ELF-1 (cell line): ENCODE results near the gene PDE4B.

Source experiments
- DNase-seq: peaks from one replicate; pipeline ENCODE4 v3.0.0-alpha.2; 2016; ENCODE audit warnings: low read depth, low spot score

The PDE4B gene

DNA sequence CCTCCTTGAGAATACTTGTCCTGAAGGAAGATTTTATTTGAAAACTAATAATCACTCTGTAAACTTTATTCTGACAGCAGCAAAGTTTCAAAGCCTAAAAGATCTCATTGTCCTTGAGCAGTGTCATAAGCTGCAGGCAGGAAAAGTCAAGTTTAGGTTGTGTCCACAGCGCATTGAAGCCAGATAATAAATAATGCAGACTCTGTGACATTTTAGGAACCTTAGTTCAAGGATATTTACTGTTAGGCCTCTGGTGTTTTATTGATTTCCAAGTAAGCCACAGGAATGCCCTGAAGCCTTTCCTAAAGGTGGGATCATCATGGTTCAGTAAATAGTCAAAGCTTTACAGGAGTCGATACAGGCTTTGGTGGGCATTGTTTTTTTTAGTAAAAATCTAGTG, 384.8 kb downstream of the PDE4B start:
- no peak for DNase-seq

DNA sequence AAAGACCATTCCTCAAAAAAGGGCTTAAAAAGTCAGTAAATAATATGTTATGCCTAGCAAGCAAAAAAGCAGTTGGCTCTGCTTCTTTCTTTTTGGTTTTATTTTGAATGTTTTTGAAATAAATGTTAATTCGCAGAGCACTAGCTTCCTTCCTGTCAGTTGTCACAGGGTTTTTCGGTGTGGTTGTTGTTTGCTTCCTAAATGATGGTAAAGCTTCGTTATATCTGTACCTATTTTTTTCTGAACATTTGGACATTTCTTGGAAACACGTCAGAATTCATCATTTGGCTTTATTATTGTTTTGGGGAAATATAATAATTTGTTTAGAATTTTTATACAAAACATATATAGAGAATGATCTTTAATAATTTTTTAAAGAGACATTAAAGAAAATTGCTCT, 389.3 kb downstream of the PDE4B start:
- DNase-seq = no peak

DNA sequence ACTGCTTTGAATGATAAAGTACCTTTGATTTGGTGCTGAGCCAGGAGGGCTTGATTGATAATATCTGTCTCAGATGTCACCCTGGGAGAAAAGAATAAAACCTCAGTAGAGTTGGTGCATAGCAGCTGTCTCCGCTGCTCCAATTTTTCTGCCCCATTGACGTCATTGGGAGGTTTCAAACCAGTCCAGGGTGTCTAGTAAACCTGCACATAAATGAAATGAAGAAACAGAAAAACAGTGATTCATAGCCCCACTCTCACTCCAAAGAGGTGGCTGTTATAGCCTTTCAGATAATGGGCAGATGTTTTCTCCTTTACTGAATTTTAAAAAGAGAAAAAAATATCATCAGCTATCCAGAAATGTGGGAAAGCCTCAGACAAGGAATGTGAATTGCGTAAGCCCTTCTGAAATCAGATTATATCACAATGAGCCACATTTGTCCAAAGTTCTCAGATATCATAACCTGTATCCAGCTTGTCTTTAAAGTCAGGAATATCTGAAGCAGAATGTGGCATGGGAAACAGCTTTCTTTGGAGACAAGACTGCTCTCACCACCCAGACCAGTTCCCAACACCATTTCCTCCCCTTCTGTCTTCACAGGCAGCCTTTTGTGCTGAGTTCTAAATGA, 390.0 kb downstream of the PDE4B start:
- no peak for DNase-seq

DNA sequence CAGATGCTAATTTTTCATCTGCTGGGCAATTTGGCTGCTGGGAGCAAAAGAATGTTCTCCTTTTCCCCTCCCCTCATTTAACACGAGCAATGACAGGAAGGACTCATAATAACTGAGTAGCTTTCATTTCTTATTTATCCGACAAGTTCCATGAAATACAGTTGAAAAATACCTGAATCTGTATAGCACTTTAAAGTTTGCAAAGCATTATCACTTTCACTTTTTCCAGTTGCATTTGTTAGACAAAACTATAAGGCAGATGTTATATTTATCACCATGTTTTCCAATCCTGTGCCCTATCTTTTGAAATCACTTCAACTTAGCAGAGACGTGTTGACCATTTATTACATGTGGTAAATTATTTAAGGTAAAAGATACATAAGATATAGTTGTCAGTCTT, 390.7 kb downstream of the PDE4B start:
- DNase-seq = no peak

DNA sequence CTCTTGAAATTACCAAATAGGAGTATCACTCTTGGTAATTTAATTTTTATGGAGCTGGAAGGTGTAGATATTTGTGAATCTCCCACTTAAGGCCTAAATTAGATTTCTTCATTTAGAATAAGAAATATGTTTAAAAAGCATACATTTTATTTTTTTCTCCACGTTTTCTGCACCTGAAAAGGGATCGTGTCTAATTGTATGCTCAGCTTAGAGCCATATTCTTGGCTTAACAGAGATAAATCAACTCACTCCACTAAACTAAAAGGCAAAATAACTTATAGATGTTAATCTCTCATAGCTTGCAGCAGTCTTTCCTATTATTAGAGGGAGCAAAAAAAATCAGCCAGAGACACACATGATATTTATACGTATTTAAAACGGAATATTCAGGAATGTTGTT, 404.4 kb downstream of the PDE4B start:
- no peak for DNase-seq

DNA sequence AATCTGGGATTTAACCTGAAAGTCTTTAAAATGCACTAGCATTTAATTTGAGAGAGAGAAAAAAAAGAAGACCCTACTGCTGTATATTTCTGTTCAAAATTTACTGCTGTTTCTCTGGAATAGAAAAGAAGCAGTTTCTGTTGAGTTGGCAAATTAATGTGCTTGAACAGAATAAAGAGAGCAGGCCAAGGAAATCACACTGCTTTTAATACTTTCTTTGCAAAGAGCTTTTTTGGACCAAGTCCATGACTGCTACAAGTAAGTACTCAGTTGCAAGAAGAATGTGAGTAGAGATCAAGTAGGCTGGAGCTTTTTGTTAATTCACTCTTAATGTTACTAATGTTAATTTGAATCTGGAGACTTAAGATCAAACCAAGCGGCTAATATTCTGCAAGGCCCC, 405.1 kb downstream of the PDE4B start:
- DNase-seq = no peak

DNA sequence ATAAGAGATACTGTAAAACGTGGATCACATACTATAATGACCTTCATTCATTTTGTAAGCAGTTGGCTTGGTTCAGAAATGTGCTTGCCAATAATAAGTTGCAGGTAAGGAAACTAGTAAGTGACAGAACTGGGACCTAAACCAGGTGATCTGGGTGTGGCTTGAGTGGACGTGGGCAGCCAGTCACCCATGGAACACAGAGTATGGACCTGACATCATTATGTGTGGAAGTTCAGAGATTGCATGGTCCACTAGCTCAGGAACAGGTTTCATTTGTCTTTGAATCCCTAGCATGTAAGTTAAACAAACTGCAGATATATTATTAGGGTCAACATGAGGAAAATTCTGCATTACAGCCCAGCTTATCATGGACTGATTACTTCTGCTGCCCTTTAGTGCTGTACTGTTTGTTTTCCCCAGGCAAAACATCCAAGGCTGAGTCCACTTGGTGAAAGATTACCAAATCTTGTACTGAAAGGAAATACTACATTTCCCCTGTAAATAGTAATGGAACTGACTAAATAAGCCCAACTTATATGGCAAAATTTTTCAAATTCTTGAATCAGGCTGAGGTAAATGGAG, 414.0 kb downstream of the PDE4B start:
- DNase-seq = no peak

- no peak for DNase-seq
Measured at GRCh38 chr1:66207484-66207883, 414.8 kb downstream of the PDE4B start.

DNA sequence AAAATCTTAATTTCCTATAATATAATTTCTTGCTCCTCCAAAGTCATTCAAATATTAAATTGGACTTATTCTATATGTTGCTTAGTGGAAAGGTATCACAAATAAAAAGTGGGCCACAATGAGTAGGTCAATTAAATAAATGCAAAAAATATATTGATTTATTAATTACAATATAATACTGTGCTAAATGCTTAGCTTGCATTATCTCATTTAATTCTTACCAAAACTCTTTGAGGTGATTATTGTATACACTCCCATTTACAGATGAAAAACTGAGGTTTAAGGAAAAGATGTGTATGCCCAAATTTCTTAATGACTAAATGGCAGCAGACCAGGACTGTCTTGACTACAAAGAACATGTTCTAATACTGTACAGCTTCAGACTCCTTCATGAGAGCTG, 415.9 kb downstream of the PDE4B start:
- DNase-seq = no peak

DNA sequence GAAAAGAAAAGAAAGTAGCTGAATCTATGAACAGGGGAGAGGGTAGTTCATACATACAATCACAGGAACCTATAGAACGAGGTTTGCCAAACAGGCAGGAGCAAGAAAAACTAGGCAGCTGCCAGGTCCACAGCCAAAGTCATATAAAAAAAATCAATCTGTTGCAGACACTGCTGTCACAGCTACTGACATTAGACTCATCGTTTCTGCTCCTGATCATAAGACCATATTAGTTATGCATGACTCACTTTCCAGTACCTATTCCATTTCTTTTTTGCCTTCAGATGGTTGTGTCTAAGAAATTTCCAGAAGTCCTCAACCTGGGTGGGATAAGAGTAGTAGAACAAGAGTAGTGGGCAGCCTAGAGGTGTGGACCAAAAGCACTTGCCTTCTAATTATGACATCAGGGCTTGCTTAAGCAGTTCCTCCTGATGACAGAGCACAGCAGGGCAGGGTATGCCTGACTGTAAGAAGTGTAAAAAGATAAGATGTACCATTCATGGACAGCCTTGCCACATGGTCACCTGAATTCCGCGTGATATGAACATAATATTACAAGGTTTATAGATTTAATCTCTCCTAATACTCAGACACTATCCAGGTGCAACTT, 418.0 kb downstream of the PDE4B start:
- no peak for DNase-seq

- no peak for DNase-seq
Measured at GRCh38 chr1:66211521-66211920, 418.8 kb downstream of the PDE4B start.

GRCh38 chr1:66213491-66213890, 420.8 kb downstream of the PDE4B start:
- DNase-seq = no peak

DNA sequence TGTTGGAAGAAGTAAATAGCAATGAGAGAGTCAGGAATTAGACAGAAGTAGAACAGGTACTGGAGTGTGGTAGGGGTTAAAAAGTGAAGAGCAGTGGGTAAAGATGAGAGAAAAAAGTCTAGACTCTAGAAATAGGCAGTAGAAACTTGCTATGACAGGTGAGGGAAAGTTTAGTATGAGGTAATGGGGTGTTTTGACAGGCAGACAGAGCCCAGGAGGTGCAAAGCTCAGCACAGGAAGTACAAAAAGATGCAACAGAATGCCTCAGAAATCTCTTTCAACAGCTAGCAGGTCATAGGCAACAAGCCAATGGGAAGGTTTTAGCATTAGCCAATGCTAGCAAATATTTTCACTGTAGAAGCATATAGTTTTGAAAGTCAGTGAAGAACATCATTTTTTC, 422.2 kb downstream of the PDE4B start:
- DNase-seq = no peak

DNA sequence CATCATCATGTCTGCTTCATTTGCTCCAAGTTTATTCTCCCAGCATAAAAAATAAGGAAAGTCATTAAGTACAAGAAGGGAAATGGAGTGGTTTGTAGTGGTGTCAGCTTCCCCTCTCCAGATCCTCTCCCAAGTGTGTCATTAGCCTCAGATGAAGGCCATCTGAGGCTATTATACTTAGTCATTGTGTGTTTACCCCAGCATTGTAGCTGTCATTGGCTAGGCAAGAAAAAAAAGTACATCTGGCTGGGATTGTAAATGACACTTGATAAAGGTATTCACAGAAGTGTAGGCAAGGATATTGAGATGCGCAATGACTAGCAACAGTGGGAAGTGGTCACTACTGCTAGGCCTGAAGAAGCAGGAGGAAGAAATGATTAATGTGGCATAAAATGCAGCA, 424.3 kb downstream of the PDE4B start:
- DNase-seq = no peak

DNA sequence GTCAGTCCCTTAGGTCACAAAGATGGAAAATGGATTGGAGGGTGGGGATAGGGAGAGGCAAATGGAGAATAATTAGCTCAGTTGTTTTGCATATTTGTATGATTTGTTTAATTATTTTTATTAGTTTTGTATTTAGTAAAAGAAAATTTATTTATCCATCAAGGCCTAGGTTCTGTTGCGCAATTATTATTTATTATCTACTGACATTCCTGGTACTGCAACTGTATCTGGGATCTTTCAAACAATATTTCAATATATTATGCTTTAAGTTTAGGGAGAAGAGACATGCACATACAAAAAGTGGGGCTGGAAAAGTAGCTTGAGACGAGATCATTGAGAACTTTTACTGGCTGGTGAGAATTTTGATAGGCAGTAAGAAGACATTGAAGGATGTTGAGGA, 424.9 kb downstream of the PDE4B start:
- DNase-seq = no peak

GRCh38 chr1:66220477-66220876, 427.8 kb downstream of the PDE4B start:
- DNase-seq = no peak

GRCh38 chr1:66223681-66224080, 431.0 kb downstream of the PDE4B start:
- DNase-seq = no peak

DNA sequence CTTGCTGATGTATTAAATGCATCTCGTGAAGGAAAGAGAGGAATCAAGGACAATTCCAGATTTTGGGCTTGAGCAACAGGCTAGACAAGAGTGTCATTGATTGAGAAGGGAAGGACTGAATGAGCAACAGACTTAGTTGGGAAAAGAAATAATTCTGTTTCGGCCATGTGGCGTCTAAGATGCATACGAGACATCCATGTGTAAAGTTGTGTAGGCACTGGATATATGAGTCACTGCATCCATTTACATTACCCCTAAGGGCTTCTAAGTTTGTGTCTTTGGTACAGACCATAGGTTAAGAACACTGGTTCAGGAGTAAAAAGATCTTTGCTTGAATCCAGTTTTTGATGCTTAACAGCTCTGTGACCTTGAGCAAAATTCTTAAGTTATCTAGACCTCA, 434.3 kb downstream of the PDE4B start:
- no peak for DNase-seq

- no peak for DNase-seq
Measured at GRCh38 chr1:66227966-66228365, 435.3 kb downstream of the PDE4B start.

DNA sequence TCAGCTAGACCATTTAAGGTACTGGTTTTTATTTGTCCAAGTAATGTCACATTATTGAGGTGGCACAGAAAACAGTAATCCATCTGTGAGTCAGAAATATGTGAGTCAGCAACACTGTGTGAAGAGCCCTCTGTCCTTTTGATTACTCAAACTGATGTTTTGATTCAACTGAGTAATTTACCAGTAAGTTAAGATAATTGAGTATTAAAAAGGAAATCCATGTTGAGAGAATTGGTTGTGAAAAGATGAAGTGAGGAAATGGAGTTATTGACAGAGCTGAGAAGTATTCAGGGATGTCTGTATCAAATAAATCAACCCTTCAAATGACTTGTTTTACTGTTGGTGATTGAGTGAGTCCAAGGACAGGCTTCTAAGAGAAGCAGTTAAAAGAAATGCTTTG, 438.5 kb downstream of the PDE4B start:
- no peak for DNase-seq

- no peak for DNase-seq
Measured at GRCh38 chr1:66231681-66232463, 439.2 kb downstream of the PDE4B start.

- no peak for DNase-seq
Measured at GRCh38 chr1:66237042-66237441, 444.3 kb downstream of the PDE4B start.
